ENCODE results near the gene IPO13.

Gene IPO13

GRCh38 chr1:43973981-43974442 is 27.3 kb downstream of the IPO13 start:
- no peak for DNase-seq (ENCODE audit: low read depth in 4 of 4, low spot score in 1 of 4)

- DNase-seq (ENCODE audit: low read depth in 4 of 4, low spot score in 1 of 4) = peak; percentile 92 to 96 (median 94)
These were observed 27.9 kb downstream of the IPO13 start, which contains the start of gene ATP6V0B for GRCh38 chr1:43974443-43975248. Gene ATP6V0B (plus strand): TSS chr1:43974960. CDS start chr1:43975041, 81 bp downstream.

- DNase-seq (ENCODE audit: low read depth in 4 of 4, low spot score in 1 of 4) = no peak
These were observed 28.7 kb downstream of the IPO13 start for GRCh38 chr1:43975249-43975961.

- no peak for DNase-seq (ENCODE audit: low read depth in 4 of 4, low spot score in 1 of 4)
These were observed 29.3 kb downstream of the IPO13 start for GRCh38 chr1:43976045-43976444.

- no peak for DNase-seq (ENCODE audit: low read depth in 4 of 4, low spot score in 1 of 4)
These were observed 30.1 kb downstream of the IPO13 start for GRCh38 chr1:43976890-43977289.

- no peak for DNase-seq (ENCODE audit: low read depth in 4 of 4, low spot score in 1 of 4)
These were observed 30.9 kb downstream of the IPO13 start for GRCh38 chr1:43977376-43978263.

- DNase-seq (ENCODE audit: low read depth in 4 of 4, low spot score in 1 of 4) = no peak
These were observed 31.5 kb downstream of the IPO13 start for GRCh38 chr1:43978264-43978550.

- DNase-seq (ENCODE audit: low read depth in 4 of 4, low spot score in 1 of 4) = peak in 1 of 4 experiments; percentile 28
These were observed 32.0 kb downstream of the IPO13 start, which contains the start of gene B4GALT2 for GRCh38 chr1:43978551-43979260. Gene B4GALT2 (plus strand): TSS chr1:43979210. CDS start chr1:43981161, 1,951 bp downstream.

GRCh38 chr1:43979261-43979527 is 32.4 kb downstream of the IPO13 start:
- DNase-seq (ENCODE audit: low read depth in 4 of 4, low spot score in 1 of 4) = no peak

- DNase-seq (ENCODE audit: low read depth in 4 of 4, low spot score in 1 of 4) = peak in 1 of 4 experiments; percentile 18
These were observed 32.9 kb downstream of the IPO13 start for GRCh38 chr1:43979528-43980254.

GRCh38 chr1:43980255-43981134 is 33.7 kb downstream of the IPO13 start:
- DNase-seq (ENCODE audit: low read depth in 4 of 4, low spot score in 1 of 4) = no peak

- DNase-seq (ENCODE audit: low read depth in 4 of 4, low spot score in 1 of 4) = no peak
These were observed 34.4 kb downstream of the IPO13 start for GRCh38 chr1:43981135-43981491.

- DNase-seq (ENCODE audit: low read depth in 4 of 4, low spot score in 1 of 4) = no peak
These were observed 34.9 kb downstream of the IPO13 start for GRCh38 chr1:43981636-43982035.

- DNase-seq (ENCODE audit: low read depth in 4 of 4, low spot score in 1 of 4) = no peak
These were observed 35.5 kb downstream of the IPO13 start for GRCh38 chr1:43982241-43982640.

- DNase-seq (ENCODE audit: low read depth in 4 of 4, low spot score in 1 of 4) = no peak
These were observed 36.1 kb downstream of the IPO13 start for GRCh38 chr1:43982808-43983207.

GRCh38 chr1:43983253-43983899 is 36.6 kb downstream of the IPO13 start:
- DNase-seq (ENCODE audit: low read depth in 4 of 4, low spot score in 1 of 4) = no peak

GRCh38 chr1:43984855-43985254 is 38.1 kb downstream of the IPO13 start:
- no peak for DNase-seq (ENCODE audit: low read depth in 4 of 4, low spot score in 1 of 4)

- no peak for DNase-seq (ENCODE audit: low read depth in 4 of 4, low spot score in 1 of 4)
These were observed 39.3 kb downstream of the IPO13 start for GRCh38 chr1:43985984-43986595.
